ENCODE results near the gene SHTN1.

GRCh38 chr10:117000580-117000979 lies 4.4 kb downstream of the SHTN1 start:
- no peak for TF ChIP-seq POLR2A (IDR thresholded peaks at IDR 0.05; ENCODE audit: low read depth, low read length)
- TF ChIP-seq POLR2AphosphoS5 (IDR thresholded peaks at IDR 0.05; ENCODE audit: low read depth, low read length), result no peak
- TF ChIP-seq TAF1 (IDR thresholded peaks at IDR 0.05; ENCODE audit: low read depth, low read length), result no peak
- TF ChIP-seq SPI1 (IDR thresholded peaks at IDR 0.05; ENCODE audit: low read depth, low read length), result no peak
- no peak for TF ChIP-seq PAX5 (IDR thresholded peaks at IDR 0.05; ENCODE audit: insufficient read depth, low read length, severe bottlenecking)

All from GM12891 (cell line).